ENCODE data around the gene CAPZB.

The CAPZB gene

DNA sequence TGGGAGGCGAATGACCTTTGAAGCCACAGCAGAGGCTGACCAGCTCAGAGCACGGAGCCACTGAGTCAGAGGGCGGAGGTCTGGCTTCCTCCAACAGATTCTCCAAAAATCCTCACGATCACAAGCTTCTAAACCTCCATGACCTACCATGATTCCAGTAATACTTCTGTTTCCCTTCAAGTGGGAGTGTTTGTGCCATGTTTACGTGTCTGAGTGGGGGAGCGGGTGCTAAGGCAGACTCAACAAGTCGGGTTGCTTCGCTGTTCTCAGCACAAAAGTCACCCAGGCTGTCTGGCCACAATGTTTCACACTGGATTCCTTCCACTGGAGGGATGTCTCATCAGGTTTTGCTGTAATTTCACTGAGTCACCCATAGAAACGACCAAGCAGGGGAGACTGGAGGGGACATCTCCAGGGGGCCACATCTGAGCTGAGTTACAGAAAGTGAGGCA is 87.0 kb downstream of the CAPZB start:
- TF ChIP-seq, protein P1, sequence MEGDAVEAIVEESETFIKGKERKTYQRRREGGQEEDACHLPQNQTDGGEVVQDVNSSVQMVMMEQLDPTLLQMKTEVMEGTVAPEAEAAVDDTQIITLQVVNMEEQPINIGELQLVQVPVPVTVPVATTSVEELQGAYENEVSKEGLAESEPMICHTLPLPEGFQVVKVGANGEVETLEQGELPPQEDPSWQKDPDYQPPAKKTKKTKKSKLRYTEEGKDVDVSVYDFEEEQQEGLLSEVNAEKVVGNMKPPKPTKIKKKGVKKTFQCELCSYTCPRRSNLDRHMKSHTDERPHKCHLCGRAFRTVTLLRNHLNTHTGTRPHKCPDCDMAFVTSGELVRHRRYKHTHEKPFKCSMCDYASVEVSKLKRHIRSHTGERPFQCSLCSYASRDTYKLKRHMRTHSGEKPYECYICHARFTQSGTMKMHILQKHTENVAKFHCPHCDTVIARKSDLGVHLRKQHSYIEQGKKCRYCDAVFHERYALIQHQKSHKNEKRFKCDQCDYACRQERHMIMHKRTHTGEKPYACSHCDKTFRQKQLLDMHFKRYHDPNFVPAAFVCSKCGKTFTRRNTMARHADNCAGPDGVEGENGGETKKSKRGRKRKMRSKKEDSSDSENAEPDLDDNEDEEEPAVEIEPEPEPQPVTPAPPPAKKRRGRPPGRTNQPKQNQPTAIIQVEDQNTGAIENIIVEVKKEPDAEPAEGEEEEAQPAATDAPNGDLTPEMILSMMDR (IDR thresholded peaks at IDR 0.05; ENCODE audit: low read depth, low read length), result peak; percentile 63
- peak; percentile 86 to 96 for DNase-seq (ENCODE audit: low read depth in 2 of 2)
- H3K4me3 ChIP-seq (replicated peaks in 1 of 2; ENCODE audit: low read depth in 2 of 2, low read length in 2 of 2), result no peak overlapping the region

DNA sequence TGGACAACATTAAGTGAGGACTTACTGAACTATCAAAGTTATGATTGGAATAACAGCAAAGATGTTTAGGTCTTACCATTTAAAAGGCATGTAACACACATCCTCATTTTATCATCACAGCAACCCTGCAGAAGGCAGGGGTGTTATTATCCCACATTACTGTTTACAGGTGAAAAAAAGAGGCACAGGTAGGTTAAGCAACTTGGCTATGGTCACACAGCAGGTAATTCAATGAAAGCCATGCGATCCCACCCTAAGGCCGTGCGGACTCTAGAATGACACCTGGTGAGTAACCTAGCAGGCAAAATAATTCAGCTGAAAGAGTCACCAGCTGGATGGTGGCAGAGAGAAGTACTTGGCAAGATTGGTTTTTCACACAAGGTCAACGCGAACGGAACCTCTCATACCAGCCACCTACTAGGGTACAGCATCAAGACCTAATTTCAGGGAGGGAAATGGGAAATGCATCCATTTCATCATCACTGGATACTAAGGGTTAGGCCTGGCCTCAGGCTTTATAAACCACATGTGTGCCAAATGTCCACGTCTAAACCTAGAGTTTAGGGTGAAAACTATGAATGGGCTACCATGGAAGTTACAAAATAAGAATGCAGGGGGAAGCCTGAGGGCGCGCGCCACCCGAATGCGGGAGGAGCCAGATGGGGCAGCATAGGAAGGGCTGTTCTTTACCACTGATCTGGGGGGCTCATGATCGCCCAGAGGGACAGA is 88.0 kb downstream of the CAPZB start:
- TF ChIP-seq, protein P1 (IDR thresholded peaks at IDR 0.05; ENCODE audit: low read depth, low read length), result no peak
- H3K4me3 ChIP-seq (replicated peaks in 1 of 2; ENCODE audit: low read depth in 2 of 2, low read length in 2 of 2), result no peak overlapping the region
- DNase-seq (ENCODE audit: low read depth in 2 of 2), result no peak

DNA sequence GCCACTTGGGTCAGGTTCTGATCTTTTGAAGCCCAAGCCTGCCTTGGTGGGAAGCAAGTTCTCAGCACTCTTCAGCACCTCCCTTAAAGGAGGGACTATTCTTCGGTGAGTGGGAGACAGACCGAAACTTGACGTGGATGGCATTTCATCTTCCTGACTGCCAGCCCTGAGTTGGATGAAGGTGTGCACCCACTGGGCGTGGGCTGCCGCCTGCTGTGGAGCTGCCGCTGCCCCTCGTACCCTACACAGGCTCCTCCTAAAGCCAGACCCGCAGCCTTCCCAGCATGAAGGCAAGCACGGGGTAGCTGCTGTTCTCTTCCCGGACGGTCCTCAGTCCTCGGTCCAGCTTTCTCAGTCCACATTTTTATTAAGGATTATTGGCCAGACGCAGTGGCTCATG is 89.1 kb downstream of the CAPZB start:
- TF ChIP-seq, protein P1 (IDR thresholded peaks at IDR 0.05; ENCODE audit: low read depth, low read length), result no peak
- no peak for DNase-seq (ENCODE audit: low read depth in 2 of 2)
- H3K4me3 ChIP-seq (replicated peaks in 1 of 2; ENCODE audit: low read depth in 2 of 2, low read length in 2 of 2), result no peak overlapping the region

DNA sequence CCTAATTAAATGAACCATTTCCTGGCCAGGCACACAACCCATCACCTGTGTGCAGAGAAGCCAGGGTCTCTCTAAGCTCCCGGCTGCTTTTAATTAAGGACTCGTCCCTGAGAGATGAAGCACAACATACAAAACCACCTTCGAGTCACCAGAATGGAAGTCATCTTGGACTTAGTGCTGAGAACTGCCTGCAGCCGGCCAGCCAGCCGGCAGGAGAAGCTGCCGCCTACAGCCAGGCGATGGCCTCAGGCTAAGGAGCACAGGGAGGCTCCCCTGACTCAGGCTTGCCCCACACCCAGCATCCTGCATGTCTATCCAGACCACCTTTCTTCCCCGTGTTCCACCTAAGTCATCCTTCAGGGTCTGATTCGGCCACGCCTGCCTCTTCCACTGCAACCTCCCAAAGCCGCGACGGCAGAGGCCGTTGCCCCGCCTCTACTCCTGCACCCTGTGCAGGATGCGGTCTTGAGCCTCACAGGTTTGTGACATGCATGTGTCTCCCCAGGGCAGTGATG is 89.6 kb downstream of the CAPZB start:
- no peak overlapping the region for H3K4me3 ChIP-seq (replicated peaks in 1 of 2; ENCODE audit: low read depth in 2 of 2, low read length in 2 of 2)
- DNase-seq (ENCODE audit: low read depth in 2 of 2), result peak in 1 of 2 donors; percentile 49

DNA sequence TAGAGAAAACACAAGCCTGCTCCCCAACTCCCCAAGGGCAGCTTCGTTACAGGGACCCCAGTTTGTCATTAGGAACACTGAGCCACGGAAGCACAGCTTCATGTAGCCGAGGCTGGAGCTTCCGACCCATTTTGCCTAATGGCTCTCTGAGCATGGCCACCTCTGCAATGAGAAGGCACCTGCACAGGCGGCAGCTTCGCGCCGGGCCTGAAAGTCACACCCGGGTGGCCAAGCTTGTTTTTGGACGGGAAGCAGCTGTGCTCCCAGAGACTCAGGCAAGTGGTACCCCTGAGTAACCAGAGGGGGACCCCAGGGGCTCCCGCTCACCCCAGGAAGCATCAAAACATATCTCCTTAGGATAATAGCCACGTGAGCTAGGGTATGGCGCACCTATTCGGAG is 92.3 kb downstream of the CAPZB start:
- TF ChIP-seq, protein P1 (IDR thresholded peaks at IDR 0.05; ENCODE audit: low read depth, low read length), result no peak

More for the DNA sequence above, 89.6 kb downstream of the CAPZB start:
- TF ChIP-seq, protein P1 (IDR thresholded peaks at IDR 0.05; ENCODE audit: low read depth, low read length), result no peak

DNA sequence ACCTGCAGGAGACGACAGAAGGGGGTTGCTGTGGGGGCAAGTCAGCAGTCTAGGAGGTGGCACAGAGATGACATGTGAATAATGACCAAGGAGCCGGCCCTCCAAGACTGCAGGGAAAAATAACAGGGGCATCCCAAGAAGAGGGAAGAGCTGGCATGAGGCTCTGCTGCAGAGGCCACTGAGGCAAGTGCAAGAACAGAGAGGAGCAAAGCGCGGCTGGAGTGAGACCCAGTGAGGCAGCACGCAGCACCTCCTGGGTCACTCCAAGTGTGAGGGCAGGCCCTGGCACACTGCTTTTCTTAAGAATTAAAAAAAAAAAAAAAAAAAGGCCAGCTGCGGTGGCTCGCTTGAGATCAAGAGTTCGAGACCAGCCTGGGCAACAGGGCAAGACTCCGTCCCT is 93.1 kb downstream of the CAPZB start:
- TF ChIP-seq, protein P1 (IDR thresholded peaks at IDR 0.05; ENCODE audit: low read depth, low read length), result no peak
- no peak for DNase-seq (ENCODE audit: low read depth in 2 of 2)
- no peak overlapping the region for H3K4me3 ChIP-seq (replicated peaks in 1 of 2; ENCODE audit: low read depth in 2 of 2, low read length in 2 of 2)

More for the DNA sequence above, 92.3 kb downstream of the CAPZB start:
- DNase-seq (ENCODE audit: low read depth in 2 of 2), result no peak
- H3K4me3 ChIP-seq (replicated peaks in 1 of 2; ENCODE audit: low read depth in 2 of 2, low read length in 2 of 2), result no peak overlapping the region

All from cardiac fibroblast (primary cell).